ENCODE data around the gene LPP. TPM values are rescaled to one million over a fixed set of nuclear protein-coding genes. Genes with fewer than 3 reads are reported as not detected.

Gene LPP
- total and polyA plus RNA-seq, 2 of the 13 experiments (the other 11 are each of a cell fraction or from before 2014, with no cell fraction given), result 19.2 to 29.9 TPM

DNA sequence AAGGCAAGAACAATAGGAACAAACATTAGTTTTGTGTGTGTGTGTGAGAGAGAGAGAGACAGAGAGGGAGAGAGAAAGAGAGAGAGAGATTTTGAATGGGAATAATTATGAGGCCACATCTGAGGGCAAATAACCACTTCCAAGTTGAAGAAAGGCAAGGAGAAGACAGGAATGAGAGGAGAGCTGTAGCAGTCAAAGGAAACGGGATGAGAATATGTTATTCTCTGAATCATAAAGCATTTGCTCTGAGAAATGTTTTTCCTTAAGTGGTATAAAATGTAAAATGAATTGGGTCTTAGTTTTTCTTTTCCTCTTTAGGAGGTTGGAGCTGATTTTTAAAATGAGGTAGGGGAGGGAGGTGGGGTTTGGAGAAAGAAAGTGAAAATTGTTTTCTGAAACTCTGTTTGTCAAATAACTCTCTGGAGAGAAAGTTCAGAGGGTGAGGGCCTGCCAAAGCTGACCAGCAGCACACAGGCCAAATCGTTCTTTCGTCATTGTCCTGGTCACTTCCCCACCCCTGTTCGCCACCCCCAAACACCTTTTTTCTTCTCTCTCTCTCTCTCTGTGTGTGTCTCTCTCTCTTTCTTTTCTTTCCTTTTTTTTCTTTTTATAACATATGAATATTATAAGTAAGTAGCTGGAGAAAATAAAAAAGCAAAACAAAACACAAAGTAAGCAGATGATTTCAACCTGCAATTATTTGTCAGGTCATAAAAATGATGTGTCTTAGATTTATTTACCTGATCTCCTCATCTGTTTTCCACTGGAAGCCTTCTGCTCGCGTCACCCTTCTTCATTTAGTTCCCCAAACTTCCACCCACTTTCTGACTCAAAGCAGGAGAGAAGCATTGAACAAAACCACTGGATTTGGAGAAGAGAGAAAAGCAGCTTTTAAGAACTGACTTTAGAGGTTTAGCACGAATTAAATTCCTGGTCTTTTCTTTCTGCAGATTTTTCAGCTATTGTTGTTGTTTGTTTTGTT, 110.6 kb downstream of the LPP start (continued):
- TF ChIP-seq, protein P1, sequence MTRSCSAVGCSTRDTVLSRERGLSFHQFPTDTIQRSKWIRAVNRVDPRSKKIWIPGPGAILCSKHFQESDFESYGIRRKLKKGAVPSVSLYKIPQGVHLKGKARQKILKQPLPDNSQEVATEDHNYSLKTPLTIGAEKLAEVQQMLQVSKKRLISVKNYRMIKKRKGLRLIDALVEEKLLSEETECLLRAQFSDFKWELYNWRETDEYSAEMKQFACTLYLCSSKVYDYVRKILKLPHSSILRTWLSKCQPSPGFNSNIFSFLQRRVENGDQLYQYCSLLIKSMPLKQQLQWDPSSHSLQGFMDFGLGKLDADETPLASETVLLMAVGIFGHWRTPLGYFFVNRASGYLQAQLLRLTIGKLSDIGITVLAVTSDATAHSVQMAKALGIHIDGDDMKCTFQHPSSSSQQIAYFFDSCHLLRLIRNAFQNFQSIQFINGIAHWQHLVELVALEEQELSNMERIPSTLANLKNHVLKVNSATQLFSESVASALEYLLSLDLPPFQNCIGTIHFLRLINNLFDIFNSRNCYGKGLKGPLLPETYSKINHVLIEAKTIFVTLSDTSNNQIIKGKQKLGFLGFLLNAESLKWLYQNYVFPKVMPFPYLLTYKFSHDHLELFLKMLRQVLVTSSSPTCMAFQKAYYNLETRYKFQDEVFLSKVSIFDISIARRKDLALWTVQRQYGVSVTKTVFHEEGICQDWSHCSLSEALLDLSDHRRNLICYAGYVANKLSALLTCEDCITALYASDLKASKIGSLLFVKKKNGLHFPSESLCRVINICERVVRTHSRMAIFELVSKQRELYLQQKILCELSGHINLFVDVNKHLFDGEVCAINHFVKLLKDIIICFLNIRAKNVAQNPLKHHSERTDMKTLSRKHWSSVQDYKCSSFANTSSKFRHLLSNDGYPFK (CRISPR knock-in tag; IDR thresholded peaks at IDR 0.05; ENCODE audit: borderline replicate concordance), result no peak
- TF ChIP-seq, protein P2, sequence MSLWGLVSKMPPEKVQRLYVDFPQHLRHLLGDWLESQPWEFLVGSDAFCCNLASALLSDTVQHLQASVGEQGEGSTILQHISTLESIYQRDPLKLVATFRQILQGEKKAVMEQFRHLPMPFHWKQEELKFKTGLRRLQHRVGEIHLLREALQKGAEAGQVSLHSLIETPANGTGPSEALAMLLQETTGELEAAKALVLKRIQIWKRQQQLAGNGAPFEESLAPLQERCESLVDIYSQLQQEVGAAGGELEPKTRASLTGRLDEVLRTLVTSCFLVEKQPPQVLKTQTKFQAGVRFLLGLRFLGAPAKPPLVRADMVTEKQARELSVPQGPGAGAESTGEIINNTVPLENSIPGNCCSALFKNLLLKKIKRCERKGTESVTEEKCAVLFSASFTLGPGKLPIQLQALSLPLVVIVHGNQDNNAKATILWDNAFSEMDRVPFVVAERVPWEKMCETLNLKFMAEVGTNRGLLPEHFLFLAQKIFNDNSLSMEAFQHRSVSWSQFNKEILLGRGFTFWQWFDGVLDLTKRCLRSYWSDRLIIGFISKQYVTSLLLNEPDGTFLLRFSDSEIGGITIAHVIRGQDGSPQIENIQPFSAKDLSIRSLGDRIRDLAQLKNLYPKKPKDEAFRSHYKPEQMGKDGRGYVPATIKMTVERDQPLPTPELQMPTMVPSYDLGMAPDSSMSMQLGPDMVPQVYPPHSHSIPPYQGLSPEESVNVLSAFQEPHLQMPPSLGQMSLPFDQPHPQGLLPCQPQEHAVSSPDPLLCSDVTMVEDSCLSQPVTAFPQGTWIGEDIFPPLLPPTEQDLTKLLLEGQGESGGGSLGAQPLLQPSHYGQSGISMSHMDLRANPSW (CRISPR knock-in tag; IDR thresholded peaks at IDR 0.05; ENCODE audit: borderline replicate concordance), result no peak
- TF ChIP-seq TMF1 (CRISPR knock-in tag; IDR thresholded peaks at IDR 0.05; ENCODE audit: low read depth) (no peak), KMT2A (CRISPR knock-in tag; IDR thresholded peaks at IDR 0.05) (no peak; the same call in 1 of the 2 replicates), YEATS4 (CRISPR knock-in tag; IDR thresholded peaks at IDR 0.05; ENCODE audit: borderline replicate concordance) (no peak), DNMT1 (CRISPR knock-in tag; IDR thresholded peaks at IDR 0.05) (no peak), AGO2 (optimal IDR thresholded peaks at IDR 0.05; ENCODE audit: low read depth, low read length) (no peak), ZNF550 (CRISPR knock-in tag; IDR thresholded peaks at IDR 0.05; ENCODE audit: borderline replicate concordance) (no peak), CHCHD3 (CRISPR knock-in tag; IDR thresholded peaks at IDR 0.05) (no peak), ZNF782 (CRISPR knock-in tag; IDR thresholded peaks at IDR 0.05; ENCODE audit: borderline replicate concordance) (no peak), ZNF326 (CRISPR knock-in tag; IDR thresholded peaks at IDR 0.05; ENCODE audit: borderline replicate concordance) (no peak)
- TF ChIP-seq, protein P3, sequence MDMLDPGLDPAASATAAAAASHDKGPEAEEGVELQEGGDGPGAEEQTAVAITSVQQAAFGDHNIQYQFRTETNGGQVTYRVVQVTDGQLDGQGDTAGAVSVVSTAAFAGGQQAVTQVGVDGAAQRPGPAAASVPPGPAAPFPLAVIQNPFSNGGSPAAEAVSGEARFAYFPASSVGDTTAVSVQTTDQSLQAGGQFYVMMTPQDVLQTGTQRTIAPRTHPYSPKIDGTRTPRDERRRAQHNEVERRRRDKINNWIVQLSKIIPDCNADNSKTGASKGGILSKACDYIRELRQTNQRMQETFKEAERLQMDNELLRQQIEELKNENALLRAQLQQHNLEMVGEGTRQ (IDR thresholded peaks at IDR 0.05; ENCODE audit: low read depth, low read length), result no peak
- TF ChIP-seq, protein P3 (CRISPR knock-in tag; IDR thresholded peaks at IDR 0.05; ENCODE audit: borderline replicate concordance), result no peak
- TF ChIP-seq, protein P4, sequence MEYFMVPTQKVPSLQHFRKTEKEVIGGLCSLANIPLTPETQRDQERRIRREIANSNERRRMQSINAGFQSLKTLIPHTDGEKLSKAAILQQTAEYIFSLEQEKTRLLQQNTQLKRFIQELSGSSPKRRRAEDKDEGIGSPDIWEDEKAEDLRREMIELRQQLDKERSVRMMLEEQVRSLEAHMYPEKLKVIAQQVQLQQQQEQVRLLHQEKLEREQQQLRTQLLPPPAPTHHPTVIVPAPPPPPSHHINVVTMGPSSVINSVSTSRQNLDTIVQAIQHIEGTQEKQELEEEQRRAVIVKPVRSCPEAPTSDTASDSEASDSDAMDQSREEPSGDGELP (IDR thresholded peaks at IDR 0.05; ENCODE audit: borderline replicate concordance, low read depth), result no peak
- TF ChIP-seq, protein P5, sequence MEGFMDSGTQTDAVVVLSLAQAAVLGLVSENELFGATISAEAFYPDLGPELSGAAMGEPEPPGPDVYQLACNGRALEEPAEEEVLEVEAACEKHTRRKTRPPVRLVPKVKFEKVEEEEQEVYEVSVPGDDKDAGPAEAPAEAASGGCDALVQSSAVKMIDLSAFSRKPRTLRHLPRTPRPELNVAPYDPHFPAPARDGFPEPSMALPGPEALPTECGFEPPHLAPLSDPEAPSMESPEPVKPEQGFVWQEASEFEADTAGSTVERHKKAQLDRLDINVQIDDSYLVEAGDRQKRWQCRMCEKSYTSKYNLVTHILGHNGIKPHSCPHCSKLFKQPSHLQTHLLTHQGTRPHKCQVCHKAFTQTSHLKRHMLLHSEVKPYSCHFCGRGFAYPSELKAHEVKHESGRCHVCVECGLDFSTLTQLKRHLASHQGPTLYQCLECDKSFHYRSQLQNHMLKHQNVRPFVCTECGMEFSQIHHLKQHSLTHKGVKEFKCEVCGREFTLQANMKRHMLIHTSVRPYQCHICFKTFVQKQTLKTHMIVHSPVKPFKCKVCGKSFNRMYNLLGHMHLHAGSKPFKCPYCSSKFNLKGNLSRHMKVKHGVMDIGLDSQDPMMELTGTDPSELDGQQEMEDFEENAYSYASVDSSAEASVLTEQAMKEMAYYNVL (CRISPR knock-in tag; IDR thresholded peaks at IDR 0.05; ENCODE audit: borderline replicate concordance), result peak; percentile 68; the same call in 1 of the 2 replicates
